Panc1 (cell line): ENCODE measurements around the gene METTL1.

ENCODE experiments used
- POLR2AphosphoS5 ChIP-seq: IDR thresholded peaks from 2 replicates; pipeline ENCODE4 v1.6.1; 2012; ENCODE audit warnings: mild to moderate bottlenecking, low read depth, low read length, moderate library complexity
- SIN3A ChIP-seq: IDR thresholded peaks from 2 replicates; pipeline ENCODE4 v1.6.1; 2012; ENCODE audit warnings: low read depth, mild to moderate bottlenecking, low read length, moderate library complexity, borderline replicate concordance; ENCODE audit not compliant: insufficient read depth
- TF ChIP-seq, protein P1 (sequence below): fragments of 450-650 bp; IDR thresholded peaks from 2 replicates; pipeline ENCODE4 v1.5.1; 2017; ENCODE audit warnings: mild to moderate bottlenecking
- TF ChIP-seq, protein P2 (sequence below), 2 experiments: IDR thresholded peaks; 2 replicates each; pipeline ENCODE4 v1.6.1; 2011 to 2012; ENCODE audit warnings: low read depth in 2 of 2, control low read depth in 1 of 2, low read length in 1 of 2, mild to moderate bottlenecking in 1 of 2, moderate library complexity in 1 of 2; ENCODE audit not compliant: insufficient read depth in 1 of 2

DNA sequence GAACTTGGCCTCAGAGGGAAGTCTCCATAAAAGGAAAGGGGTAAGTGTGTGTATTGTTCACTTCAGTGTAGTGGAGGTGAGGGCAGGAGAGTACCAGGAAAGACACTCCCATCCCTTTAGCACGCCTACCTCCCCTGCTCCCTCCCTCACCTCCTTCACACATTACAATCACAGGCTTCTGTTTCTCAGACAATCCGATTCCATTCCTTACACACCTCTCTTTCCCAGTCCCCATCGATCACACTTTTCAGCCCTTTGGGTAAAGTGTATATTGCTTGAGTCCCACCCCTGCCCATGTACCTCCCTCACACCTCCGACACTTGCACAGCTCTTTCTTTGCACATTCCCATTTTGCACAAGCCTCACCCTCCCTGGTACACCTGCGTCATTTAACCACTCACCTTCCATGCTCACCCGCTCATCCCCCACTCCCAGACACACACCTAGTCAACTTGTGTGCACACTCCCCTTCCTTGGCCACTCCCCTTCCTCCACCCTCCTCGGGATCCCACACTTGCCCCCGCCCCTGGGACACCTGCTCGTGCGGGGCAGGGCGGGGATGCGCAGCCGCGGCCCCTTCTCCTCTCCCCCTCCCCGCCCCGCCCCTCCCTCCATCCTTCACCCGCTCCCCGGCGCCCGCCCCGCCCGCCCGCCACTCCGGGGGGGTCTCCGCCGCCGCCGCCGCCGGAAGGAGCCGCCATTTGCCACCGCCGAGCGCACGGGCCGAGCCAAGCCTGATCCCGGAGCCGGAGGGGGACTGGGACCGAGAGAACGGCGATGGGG, 17.3 kb downstream of the METTL1 start, which contains the start of gene MARCHF9:
- TF ChIP-seq, protein P1, sequence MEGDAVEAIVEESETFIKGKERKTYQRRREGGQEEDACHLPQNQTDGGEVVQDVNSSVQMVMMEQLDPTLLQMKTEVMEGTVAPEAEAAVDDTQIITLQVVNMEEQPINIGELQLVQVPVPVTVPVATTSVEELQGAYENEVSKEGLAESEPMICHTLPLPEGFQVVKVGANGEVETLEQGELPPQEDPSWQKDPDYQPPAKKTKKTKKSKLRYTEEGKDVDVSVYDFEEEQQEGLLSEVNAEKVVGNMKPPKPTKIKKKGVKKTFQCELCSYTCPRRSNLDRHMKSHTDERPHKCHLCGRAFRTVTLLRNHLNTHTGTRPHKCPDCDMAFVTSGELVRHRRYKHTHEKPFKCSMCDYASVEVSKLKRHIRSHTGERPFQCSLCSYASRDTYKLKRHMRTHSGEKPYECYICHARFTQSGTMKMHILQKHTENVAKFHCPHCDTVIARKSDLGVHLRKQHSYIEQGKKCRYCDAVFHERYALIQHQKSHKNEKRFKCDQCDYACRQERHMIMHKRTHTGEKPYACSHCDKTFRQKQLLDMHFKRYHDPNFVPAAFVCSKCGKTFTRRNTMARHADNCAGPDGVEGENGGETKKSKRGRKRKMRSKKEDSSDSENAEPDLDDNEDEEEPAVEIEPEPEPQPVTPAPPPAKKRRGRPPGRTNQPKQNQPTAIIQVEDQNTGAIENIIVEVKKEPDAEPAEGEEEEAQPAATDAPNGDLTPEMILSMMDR: no peak
- TF ChIP-seq POLR2AphosphoS5: no peak
- TF ChIP-seq, protein P2, sequence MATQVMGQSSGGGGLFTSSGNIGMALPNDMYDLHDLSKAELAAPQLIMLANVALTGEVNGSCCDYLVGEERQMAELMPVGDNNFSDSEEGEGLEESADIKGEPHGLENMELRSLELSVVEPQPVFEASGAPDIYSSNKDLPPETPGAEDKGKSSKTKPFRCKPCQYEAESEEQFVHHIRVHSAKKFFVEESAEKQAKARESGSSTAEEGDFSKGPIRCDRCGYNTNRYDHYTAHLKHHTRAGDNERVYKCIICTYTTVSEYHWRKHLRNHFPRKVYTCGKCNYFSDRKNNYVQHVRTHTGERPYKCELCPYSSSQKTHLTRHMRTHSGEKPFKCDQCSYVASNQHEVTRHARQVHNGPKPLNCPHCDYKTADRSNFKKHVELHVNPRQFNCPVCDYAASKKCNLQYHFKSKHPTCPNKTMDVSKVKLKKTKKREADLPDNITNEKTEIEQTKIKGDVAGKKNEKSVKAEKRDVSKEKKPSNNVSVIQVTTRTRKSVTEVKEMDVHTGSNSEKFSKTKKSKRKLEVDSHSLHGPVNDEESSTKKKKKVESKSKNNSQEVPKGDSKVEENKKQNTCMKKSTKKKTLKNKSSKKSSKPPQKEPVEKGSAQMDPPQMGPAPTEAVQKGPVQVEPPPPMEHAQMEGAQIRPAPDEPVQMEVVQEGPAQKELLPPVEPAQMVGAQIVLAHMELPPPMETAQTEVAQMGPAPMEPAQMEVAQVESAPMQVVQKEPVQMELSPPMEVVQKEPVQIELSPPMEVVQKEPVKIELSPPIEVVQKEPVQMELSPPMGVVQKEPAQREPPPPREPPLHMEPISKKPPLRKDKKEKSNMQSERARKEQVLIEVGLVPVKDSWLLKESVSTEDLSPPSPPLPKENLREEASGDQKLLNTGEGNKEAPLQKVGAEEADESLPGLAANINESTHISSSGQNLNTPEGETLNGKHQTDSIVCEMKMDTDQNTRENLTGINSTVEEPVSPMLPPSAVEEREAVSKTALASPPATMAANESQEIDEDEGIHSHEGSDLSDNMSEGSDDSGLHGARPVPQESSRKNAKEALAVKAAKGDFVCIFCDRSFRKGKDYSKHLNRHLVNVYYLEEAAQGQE (IDR thresholded peaks at IDR 0.05; ENCODE audit: insufficient read depth in 1 of 2, low read depth in 2 of 2, low read length in 1 of 2): no peak
- no peak for TF ChIP-seq SIN3A
